GM12891 (cell line): ENCODE data around the gene GCGR.

Experiments used
- DNase-seq: peaks from one replicate; pipeline ENCODE4 v3.0.0; 2011; ENCODE audit warnings: low spot score; ENCODE audit not compliant: insufficient read length
- FAIRE-seq: peaks from 2 replicates; lab custom pipeline; 2011; peaks lifted over from hg19 to GRCh38; lab: Jason Lieb, UNC
- PAX5 ChIP-seq: IDR thresholded peaks from 2 replicates; pipeline ENCODE4 v1.6.1; 2011; ENCODE audit warnings: low read length, moderate library complexity, mild to moderate bottlenecking; ENCODE audit not compliant: insufficient read depth, severe bottlenecking
- POLR2A ChIP-seq: IDR thresholded peaks from 2 replicates; pipeline ENCODE4 v1.6.1; 2011; ENCODE audit warnings: low read depth, low read length, control low read depth
- POLR2AphosphoS5 ChIP-seq: IDR thresholded peaks from 2 replicates; pipeline ENCODE4 v1.6.1; 2011; ENCODE audit warnings: low read depth, low read length, control low read depth
- POU2F2 ChIP-seq: IDR thresholded peaks from 2 replicates; pipeline ENCODE4 v1.6.1; 2011; ENCODE audit warnings: low read depth, mild to moderate bottlenecking, control low read depth, low read length, moderate library complexity
- SPI1 ChIP-seq: IDR thresholded peaks from 2 replicates; pipeline ENCODE4 v1.6.1; 2011; ENCODE audit warnings: low read depth, low read length, control low read depth
- TAF1 ChIP-seq: IDR thresholded peaks from 2 replicates; pipeline ENCODE4 v1.6.1; 2011; ENCODE audit warnings: low read depth, low read length, control low read depth

Gene GCGR

GRCh38 chr17:81812571-81813370 lies 8.8 kb downstream of the GCGR start:
- TF ChIP-seq POLR2AphosphoS5 (no peak), SPI1 (no peak), POLR2A (no peak), TAF1 (no peak), POU2F2 (no peak), PAX5 (no peak)
- no peak for FAIRE-seq
- no peak for DNase-seq

DNA sequence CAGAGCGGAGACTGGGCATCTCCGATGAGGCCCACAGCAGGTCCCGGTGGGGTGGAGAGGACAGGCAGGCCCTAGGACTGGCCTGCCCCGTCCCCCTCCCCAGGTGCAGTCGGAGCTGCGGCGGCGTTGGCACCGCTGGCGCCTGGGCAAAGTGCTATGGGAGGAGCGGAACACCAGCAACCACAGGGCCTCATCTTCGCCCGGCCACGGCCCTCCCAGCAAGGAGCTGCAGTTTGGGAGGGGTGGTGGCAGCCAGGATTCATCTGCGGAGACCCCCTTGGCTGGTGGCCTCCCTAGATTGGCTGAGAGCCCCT lies 9.4 kb downstream of the GCGR start:
- no peak for TF ChIP-seq POLR2A
- TF ChIP-seq POU2F2: no peak
- TF ChIP-seq SPI1: no peak
- TF ChIP-seq POLR2AphosphoS5: no peak
- TF ChIP-seq TAF1: no peak
- no peak for TF ChIP-seq PAX5
- FAIRE-seq (no peak), DNase-seq (no peak)

GRCh38 chr17:81813861-81814683 lies 10.1 kb downstream of the GCGR start:
- FAIRE-seq (no peak), DNase-seq (no peak)
- no peak for TF ChIP-seq POLR2AphosphoS5
- TF ChIP-seq TAF1: no peak
- no peak for TF ChIP-seq PAX5
- no peak for TF ChIP-seq POLR2A
- no peak for TF ChIP-seq POU2F2
- TF ChIP-seq SPI1: no peak

DNA sequence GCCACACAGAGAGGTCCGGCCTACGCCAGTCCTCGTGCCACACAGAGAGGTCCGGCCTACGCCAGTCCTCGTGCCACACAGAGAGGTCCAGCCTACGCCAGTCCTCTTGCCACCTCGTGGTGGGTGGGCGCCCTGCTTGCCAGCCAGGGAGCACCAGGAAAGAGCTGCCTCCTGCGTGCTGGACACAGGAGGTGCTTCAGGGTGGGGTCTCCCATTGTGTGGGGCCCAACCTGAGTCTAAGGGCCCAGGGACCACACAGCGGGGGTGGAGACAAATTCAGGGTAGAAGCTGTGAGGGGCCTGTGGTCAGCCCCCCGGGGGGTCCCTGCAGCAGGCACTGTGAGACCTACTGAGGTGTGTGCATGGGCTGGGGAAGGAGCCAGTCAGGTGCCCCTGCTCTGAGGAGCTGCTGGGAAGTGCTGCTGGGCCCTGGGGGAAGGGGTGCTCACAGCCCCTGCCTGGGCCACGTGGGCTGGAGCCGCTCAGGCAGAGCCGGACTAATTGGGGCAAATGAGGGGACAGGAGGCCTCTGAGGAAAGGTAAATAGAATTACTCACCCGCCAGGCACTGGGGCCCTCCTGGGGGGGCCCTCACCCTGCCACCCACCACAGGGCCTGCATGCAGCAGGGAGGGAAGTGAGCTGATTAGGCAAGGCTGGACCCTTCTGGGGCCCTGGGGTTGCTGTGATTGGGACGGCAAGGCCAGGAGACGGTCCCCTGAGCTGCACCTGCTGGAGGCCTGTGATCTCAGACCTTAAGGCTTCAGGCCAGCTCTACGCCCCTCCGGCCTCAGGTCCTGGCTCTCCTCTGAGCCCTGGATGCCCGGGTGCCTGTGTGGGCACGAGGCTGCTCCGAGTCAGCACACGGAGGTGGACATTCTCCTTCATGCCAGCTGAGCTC lies 11.0 kb downstream of the GCGR start:
- TF ChIP-seq POLR2AphosphoS5 (no peak), TAF1 (no peak), PAX5 (no peak), POU2F2 (no peak), SPI1 (no peak), POLR2A (no peak)
- DNase-seq (no peak), FAIRE-seq (no peak)

DNA sequence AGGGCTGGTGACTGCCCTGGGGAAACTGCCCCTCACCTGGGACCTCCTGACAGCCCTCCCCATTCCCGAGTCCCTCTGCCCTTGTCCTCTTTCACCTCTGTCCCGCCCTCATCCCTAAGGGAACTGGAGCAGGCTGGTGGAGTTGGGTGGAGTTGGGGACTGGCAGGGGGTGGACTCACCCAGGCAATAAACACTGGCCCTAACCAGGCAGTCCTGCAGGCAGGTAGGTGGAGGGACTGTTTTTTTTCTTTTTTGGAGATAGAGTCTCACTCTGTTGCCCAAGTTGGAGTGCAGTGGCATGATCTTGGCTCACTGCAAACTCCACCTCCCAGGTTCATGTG lies 11.7 kb downstream of the GCGR start:
- no peak for FAIRE-seq
- no peak for DNase-seq
- TF ChIP-seq POU2F2 (no peak), PAX5 (no peak), TAF1 (no peak), POLR2A (no peak), SPI1 (no peak), POLR2AphosphoS5 (no peak)

DNA sequence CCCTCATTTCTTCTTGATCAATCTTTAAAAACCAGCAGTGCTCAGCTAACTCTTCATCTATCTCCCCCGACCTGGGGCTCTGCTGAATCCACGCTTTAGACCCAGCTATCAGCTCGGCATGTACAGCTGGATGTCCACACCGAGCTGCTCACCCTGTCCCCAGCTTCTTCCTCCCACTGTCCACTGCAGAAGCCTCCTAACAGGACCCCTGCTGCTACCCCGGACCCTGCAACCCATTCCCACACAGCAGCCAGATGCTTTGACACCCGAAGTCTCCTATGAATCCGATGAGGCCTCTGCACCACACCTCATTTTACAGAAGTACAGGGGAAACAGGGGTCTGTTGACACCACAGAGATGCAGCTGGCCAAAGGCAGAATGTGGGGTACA lies 13.8 kb downstream of the GCGR start:
- DNase-seq (no peak), FAIRE-seq (no peak)
- TF ChIP-seq POLR2AphosphoS5 (no peak), POLR2A (no peak), POU2F2 (no peak), TAF1 (no peak), PAX5 (no peak), SPI1 (no peak)

DNA sequence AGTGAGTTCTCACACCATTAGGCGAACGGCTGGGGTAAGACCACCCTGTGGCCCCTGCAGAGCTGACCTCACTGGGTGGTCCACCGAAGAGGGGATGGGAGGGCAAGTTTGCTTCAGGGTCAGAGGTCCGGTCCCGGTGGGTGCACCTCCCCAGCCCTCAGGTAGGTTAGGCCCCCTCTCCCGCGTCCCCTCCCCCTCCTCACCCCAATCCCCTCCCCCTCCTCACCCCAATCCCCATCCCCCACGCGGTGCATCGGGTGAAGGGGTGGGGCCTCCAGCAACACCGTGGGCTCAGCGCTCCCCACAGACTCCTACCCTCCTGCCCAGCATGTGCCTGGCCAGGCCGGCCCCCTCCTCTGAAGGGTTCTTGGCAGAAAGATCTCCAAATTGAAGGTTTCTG lies 15.8 kb downstream of the GCGR start:
- no peak for DNase-seq

GRCh38 chr17:81821147-81821546 lies 17.2 kb downstream of the GCGR start:
- DNase-seq: no peak
- FAIRE-seq: no peak
- TF ChIP-seq POLR2A (no peak), POLR2AphosphoS5 (no peak), PAX5 (no peak), TAF1 (no peak), SPI1 (no peak), POU2F2 (no peak)

More for the DNA sequence above, 15.8 kb downstream of the GCGR start:
- FAIRE-seq: no peak
- TF ChIP-seq POLR2A (no peak), POLR2AphosphoS5 (no peak), TAF1 (no peak), SPI1 (no peak), PAX5 (no peak), POU2F2 (no peak)
